Lung microvascular endothelial cell (primary cell): ENCODE data around the gene CTCF. TPM values are rescaled to one million over a fixed set of nuclear protein-coding genes. Genes with fewer than 3 reads are reported as not detected.

Experiments
- DNase-seq, 2 donors: peaks; one replicate each; pipeline versions ENCODE4 v3.0.0 to v3.0.0-alpha.2; 2010; ENCODE audit warnings: low read depth in 2 of 2
- total RNA-seq: library from RNA; depleted of rRNA; stranded (reverse); fragments of >200 nt; gene quantifications from 2 replicates; pipeline ENCODE4 v1.2.1, GENCODE V29; 2014

The CTCF gene
- total RNA-seq, 1 donor from 2014 or later: 24.8 TPM

GRCh38 chr16:67663151-67663876 is 101.0 kb downstream of the CTCF start:
- peak; percentile 38 to 49 for DNase-seq

- DNase-seq: no peak
These were observed 101.5 kb downstream of the CTCF start for GRCh38 chr16:67663877-67664222.

- no peak for DNase-seq
These were observed 101.9 kb downstream of the CTCF start for GRCh38 chr16:67664258-67664657.

- DNase-seq: no peak
These were observed 102.5 kb downstream of the CTCF start for GRCh38 chr16:67664871-67665270.

GRCh38 chr16:67665598-67665997 is 103.3 kb downstream of the CTCF start:
- no peak for DNase-seq

GRCh38 chr16:67666032-67666551 is 103.8 kb downstream of the CTCF start:
- peak in 1 of 2 donors; percentile 37 for DNase-seq

DNA sequence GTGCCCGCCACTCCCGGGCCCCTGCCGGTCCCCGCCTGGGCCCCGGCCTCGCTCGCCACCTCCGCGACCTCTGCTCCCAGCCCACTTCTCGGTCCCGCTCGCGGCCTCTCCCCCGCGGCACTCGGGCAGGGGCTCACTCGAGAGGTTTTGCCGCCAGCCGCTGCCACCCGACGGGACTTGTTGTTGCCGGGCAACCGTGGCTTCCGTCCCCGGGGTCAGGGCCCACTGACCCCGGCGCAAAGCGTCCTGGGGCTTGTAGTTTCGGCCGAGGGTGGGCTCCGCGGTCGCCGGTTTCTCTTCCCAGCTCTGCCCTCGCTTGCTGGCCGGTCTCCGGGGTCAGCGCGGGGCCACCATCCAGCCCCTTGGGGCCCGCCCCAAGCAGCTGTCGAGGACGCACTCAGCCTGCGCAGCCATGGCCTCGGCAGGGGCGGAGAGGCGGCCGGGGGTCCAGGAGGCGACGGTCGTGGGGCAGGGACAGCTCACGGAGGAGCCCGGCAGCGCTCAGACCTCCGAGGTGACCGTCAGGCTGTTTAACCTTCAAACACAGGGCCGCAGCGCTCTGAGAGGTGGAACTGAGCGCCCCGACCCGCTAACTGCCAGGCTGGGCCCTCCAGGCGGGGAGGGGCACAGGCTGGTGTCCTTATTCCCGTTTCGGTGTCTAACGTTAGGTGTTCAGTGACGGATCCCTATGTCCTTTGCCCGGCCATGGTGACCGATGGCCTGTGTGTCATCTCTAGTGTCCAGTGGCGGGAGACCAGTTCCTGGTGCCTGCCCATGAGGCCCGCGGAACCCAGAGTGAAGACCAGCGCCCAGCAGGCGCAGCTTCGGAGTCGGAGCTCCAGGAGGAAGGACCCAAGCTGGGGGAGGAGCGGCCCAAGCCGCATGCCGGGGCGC is 104.5 kb downstream of the CTCF start, which contains the start of the genes C16orf86 and ENKD1:
C16orf86 (plus strand) TSS at position 256 of the 894 bp plus-strand sequence; CDS start at position 413, 157 bp downstream.
ENKD1 (minus strand) TSS at position 192 of the 894 bp plus-strand sequence. CDS start 308 bp downstream, outside the sequence.
- peak; percentile 69 to 85 for DNase-seq

DNA sequence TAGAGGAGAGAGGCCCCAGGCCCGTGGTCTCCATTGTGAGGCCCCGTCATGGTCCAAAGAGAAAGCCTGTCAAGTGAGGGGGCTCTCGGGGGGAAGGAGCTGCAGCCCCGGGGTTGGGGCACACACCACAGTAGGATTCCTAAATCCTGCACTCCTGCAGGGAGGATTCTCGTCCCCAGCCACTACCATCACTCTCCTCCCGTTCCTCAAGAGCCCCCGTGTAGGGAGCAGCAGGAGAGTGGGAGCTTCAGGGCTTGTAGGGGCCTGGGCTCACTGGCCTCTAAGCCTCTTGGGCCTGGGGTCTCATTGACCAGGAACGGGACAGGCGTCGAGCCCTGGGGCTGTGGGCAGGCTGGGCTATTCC is 105.1 kb downstream of the CTCF start:
- no peak for DNase-seq

DNA sequence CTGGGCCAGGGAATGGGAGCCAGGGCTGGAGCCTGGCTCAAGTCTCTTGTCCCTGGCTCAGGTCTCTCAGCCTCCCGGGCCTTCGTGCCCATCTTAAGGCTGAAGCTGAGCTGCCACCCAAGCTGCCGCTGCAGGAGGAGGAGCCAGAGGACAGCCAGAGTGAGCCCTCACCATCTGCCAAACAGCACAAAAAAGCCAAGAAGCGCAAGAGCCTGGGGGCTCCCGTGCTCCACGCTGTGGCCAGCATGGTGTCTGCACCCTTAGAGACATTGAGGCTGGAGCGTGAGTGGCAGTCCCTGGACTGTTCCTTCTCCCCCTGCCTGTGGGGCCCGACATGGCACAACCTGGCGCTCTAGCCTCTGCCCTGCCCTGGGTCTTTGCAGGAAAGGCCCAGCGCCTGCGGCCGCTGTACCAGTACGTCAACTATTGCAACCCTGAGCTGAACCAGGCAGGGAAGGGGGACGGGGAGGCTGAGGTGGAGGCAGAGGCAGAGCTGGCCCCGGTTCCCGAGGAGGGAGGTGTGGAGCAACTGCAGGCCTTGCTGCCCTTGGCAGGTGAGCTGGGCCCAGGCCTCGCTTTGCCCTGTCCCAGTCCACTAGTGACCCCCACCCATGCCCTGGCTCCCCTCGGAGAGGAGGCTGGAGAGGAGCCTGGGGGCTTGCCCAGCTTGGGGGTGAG is 105.6 kb downstream of the CTCF start:
- peak; percentile 89 to 92 for DNase-seq

- DNase-seq: no peak
These were observed 106.3 kb downstream of the CTCF start for GRCh38 chr16:67668495-67669157.

GRCh38 chr16:67669499-67670101 is 107.3 kb downstream of the CTCF start:
- no peak for DNase-seq

DNA sequence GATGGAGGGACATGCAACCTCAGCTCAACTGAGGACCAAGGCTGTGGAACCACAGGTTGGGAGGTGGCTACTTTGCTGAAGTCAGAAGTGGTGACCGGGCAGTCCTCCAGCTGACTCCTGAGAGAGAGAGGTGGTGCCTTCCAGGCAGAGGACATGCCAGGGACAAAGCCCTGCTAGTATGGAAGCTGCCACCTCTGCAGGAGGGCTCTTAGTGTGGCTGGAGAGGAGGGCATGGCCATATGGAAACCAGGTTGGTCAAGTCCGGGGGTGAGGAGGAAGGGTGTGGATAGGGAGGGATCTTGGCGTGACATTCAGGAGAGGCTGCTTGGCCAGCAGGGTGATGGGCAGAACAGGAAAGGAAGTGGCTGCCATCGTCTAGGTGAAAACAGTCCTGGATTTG is 110.0 kb downstream of the CTCF start:
- DNase-seq: no peak

DNA sequence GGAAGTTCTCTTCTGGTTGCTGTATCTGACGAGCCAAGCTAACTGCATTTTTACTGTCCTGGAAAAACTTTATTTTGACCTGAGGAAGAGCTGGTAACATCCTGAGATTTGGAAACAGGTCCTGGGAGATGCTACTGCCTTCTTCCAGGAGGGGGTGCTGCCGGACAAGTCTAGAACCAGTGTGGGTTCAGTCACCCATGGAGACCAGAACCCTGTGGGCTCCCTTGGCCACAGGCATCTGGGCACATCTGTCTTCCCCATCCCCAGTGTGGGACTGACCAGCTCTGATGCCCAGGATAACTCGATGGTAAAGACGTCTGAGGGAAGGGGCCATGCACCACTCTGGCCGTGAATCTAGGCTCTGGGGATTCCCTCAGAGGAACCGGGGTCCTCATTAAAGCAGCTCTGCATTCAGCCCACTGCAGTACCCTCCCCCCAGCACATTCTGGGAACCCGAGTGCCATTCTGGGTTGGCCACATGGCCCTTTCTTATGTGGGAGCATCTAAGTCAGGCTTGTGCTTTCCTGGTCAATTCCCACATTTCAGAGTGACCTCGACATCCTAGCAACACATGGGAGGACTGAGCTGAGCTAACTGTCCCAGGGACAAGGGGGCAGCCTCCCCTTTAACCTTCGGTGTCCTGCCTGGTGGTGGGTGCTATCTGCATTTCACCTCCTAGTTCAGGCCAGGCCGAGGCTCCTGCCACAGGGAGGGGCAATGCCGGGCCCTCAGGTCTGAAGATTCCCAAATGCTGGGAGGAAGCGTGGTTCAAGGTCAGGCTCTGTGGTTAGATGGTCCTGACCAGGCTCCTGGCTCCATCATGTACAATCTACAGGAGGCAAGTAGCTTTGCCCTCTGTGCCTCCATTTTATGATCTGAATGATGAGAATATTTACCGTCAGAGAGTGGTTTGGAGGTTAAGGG is 110.7 kb downstream of the CTCF start:
- peak; percentile 78 to 88 for DNase-seq

DNA sequence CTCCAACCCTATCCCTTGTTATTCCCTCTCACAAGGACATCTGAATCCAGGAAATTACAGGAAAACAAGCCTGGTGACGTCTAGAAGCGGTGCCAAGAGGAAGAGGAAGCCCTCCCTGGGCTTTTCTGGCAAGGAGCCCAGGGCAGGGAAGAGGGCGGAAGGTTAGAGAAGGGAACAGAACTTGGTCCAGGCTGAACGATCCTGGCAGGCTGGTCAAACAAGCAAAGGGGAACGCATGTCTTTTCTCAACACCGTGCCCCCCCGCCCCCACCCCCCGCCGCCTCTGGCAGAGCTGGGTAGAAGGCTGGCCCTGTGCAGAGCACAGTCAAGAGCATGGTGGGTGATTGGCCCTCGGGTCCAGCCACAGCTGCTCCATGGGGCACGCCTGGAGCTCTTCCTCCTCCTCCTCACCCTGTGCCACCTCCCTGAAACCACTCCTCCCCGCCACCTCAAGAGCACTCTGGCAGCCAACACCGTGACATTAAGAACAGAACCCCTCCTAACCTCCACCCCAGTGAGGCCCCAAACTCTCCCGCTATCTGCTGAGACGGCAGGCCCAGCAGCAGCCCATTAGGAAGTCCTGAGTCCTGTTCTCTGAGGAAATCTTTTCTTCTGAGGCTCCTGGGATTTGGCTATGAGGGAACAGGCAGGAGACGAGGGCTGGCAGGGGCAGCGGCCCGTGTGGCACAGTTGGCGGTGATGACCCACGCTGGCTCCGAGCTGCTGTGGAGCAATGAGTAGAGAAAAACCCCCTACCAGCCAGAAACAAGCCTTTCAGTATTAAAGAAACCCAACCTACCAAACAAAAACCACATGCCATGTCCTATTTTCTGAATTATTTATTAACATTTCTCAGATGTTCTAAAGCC is 111.6 kb downstream of the CTCF start:
- DNase-seq: peak; percentile 82 to 91

GRCh38 chr16:67674851-67675578 is 112.7 kb downstream of the CTCF start:
- no peak for DNase-seq

- no peak for DNase-seq
These were observed 113.2 kb downstream of the CTCF start for GRCh38 chr16:67675579-67675935.

- DNase-seq: no peak
These were observed 113.7 kb downstream of the CTCF start for GRCh38 chr16:67675999-67676398.

GRCh38 chr16:67676516-67676915 is 114.2 kb downstream of the CTCF start:
- peak; percentile 35 to 68 for DNase-seq
